ENCODE results near the gene SYTL3.
"Not testable (repeated sequence)": the region's sequence is repeated elsewhere in the genome, so short reads cannot be mapped to it uniquely, and the experiment has no call there.

The SYTL3 gene

DNA sequence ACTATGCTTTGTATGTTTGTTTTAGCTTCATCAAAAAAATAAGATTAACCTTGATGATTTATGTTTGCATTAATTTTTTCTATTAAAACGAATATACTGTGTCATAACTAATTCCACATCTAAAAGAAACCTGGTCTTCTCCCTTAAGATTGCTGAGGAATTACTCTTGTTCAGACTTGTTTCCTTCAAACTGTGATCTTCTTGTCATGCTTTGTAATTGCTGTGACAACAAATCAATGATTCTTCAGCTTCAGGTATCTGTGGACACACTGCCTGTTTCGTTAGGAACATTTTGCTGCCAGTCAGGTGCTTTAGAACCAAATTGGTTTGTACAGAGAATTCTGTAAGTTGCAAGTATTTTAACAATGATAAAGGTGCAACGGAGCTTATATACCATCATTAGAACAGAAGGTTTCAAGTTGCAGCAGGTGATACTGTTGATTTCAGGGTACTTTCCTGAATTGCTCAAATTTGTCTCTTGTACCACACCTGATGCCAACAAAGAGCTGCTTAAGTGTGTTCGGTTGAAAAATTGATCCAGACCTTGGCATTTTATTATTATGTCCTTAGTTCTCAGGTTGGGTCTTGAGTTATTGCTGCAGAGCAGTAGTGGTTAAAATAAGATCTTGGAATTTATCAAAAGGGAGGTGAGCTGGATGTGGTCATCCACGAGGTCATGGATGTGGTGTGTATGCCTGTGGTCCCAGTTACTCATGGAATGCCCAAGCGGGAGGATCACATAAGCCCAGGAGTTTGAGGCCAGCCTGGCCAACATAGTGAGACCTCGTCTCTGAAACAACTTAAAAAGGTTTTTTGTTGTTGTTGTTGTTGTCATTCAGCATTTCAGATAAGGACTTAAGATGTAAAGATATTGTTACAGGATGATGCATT, 19.5 kb downstream of the SYTL3 start:
- DNase-seq (ENCODE audit: low spot score) = no peak
- no peak overlapping the region for H3K4me3 ChIP-seq
- no peak overlapping the region for H3K27ac ChIP-seq
- TF ChIP-seq, protein P1, sequence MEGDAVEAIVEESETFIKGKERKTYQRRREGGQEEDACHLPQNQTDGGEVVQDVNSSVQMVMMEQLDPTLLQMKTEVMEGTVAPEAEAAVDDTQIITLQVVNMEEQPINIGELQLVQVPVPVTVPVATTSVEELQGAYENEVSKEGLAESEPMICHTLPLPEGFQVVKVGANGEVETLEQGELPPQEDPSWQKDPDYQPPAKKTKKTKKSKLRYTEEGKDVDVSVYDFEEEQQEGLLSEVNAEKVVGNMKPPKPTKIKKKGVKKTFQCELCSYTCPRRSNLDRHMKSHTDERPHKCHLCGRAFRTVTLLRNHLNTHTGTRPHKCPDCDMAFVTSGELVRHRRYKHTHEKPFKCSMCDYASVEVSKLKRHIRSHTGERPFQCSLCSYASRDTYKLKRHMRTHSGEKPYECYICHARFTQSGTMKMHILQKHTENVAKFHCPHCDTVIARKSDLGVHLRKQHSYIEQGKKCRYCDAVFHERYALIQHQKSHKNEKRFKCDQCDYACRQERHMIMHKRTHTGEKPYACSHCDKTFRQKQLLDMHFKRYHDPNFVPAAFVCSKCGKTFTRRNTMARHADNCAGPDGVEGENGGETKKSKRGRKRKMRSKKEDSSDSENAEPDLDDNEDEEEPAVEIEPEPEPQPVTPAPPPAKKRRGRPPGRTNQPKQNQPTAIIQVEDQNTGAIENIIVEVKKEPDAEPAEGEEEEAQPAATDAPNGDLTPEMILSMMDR (IDR thresholded peaks at IDR 0.05) = no peak

DNA sequence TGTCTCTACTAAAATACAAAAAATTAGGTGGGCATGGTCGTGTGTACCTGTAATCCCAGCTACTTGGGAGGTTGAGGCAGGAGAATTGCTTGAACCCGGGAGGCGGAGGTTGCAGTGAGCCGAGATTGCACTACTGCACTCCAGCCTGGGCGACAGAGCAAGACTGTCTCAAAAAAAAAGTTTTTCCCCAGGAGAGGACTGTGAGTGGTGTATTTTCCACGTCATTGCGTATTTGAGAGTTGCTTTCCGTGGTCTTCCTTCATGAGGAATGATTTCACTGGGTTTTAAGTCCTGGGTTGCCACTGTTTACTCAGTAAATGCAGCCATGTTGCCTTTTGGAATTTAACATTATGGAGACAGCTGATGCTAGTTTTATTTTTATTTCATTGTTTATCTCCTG, 22.3 kb downstream of the SYTL3 start:
- H3K27ac ChIP-seq; H3K4me3 ChIP-seq; DNase-seq (ENCODE audit: low spot score): not testable (repeated sequence)

DNA sequence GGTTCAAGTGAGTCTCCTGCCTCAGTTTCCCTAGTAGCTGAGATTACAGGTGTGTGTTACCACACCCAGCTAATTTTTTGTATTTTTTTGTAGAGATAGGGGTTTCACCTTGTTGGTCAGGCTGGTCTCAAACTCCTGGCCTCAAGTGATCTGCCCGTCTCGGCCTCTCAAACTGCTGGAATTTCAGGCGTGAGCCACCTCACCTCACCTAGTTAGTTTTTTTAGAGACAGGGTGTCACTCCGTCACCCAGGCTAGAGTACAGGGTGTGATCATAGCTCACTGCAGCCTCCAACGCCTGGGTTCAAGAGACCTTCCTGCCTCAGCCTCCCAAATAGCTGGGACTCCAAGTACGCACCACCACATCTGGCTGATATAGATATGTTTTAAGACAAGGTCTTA, 22.9 kb downstream of the SYTL3 start:
- TF ChIP-seq, protein P1 (IDR thresholded peaks at IDR 0.05) = no peak
- Histone ChIP-seq H3K27ac (no peak overlapping the region), H3K4me3 (no peak overlapping the region)
- DNase-seq (ENCODE audit: low spot score) = no peak

DNA sequence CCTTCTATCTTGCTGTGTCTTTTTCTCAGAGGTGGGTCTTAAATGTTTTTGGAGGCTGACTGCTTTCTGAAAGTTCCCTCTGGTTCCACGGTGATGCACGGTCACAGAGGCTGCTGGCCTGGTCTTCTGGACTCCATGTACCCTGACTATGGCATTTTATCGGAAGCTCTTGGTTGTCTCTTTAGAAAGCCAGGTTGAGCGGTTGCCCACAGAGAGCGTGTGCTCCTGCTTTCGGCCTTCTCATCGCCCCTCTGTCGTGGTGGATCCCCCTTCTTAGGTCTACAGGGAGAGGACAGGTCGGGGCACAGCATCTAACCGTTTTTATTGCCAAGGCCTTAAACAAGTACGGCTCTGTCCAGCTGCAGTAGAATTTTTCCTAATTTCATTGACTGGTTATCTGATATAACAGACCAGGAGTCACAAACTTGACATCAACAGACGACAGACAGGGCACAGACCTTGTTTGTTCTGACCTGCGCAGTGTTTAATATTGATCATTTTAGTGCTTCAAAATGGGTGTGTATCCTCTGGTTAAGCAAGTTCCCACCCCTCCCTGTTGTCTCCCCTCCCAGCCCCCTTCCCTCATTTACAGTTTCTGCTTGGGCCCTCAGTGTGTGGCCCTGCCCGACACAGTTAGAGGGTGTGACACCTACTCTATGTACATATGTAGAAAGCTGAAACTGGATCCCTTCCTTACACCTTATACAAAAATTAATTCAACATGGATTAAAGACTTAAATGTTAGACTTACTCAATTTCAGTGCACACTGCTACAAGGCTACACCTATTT, 24.7 kb downstream of the SYTL3 start:
- Histone ChIP-seq H3K27ac (no peak overlapping the region), H3K4me3 (no peak overlapping the region)
- TF ChIP-seq, protein P1 (IDR thresholded peaks at IDR 0.05) = no peak
- no peak for DNase-seq (ENCODE audit: low spot score)

DNA sequence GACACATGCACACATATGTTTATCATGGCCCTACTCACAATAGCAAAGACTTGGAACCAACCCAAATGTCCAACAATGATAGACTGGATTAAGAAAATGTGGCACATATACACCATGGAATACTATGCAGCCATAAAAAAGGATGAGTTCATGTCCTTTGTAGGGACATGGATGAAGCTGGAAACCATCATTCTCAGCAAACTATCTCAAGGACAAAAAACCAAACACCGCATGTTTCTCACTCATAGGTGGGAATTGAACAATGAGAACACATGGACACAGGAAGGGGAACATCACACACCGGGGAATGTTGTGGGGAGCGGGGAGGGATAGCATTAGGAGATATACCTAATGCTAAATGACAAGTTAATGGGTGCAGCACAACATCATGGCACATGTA, 27.2 kb downstream of the SYTL3 start:
- not testable (repeated sequence) for H3K27ac ChIP-seq; H3K4me3 ChIP-seq; DNase-seq (ENCODE audit: low spot score)

DNA sequence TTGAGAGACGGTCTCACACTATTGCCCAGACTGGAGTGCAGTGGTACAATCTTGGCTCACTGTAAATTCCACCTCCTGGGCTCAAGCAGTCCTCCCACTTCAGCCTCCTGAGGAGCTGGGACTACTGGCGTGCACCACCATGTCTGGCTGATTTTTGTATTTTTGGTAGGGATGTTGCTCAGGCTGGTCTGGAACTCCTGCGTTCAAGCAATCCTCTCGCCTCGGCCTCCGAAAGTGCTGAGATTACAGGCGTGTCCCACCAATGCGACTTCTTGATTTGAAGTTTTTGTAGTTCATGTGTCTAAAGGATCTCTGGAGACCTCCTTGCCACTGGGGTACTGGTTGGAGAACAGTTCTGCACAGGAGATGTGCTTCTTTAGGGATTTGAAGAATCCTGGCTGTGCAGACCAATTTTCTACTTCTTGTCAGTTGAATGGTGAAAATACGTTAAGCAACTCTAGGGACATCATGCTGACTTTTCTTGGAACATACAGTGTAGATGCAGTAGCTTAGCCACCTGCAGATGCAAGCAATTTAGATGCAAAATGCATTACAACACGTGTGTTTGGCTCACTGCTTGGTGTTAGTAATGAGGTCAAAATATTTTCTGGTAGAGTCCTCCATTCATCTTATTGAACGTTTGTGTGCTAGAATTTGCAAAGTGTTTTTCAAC, 28.2 kb downstream of the SYTL3 start:
- Histone ChIP-seq H3K27ac (no peak overlapping the region), H3K4me3 (no peak overlapping the region)
- TF ChIP-seq, protein P1 (IDR thresholded peaks at IDR 0.05) = no peak
- DNase-seq (ENCODE audit: low spot score) = peak; percentile 53

DNA sequence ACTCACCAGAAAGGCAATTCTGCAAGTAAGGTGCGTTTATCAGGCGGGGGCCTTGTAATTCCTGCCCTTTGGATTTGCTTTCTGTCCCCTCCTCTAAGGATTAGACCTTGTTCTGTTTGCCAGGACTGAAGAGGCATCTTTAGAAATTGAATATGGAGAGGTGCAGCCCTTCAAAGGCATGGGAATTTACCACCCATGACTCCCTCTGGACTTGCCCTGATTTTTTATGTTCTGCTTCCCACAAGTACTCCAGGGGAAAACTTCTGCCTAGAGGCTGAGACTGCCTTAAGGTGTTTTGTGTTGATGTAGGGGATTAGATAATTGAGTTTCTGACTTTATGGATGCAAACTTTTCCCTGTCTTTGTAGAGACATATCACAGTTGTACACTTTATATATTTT, 30.2 kb downstream of the SYTL3 start:
- TF ChIP-seq, protein P1 (IDR thresholded peaks at IDR 0.05) = no peak
- no peak for DNase-seq (ENCODE audit: low spot score)

More for the DNA sequence above, 30.2 kb downstream of the SYTL3 start:
- Histone ChIP-seq H3K27ac (no peak overlapping the region), H3K4me3 (no peak overlapping the region)

All from coronary artery (tissue), 2 donors.